H9 (cell line): ENCODE data around the gene CCR7. TPM values are rescaled to one million over a fixed set of nuclear protein-coding genes. Genes with fewer than 3 reads are reported as not detected.

Experiments
- DNase-seq: peaks from one replicate; pipeline ENCODE4 v3.0.0-alpha.2; 2017
- H2AFZ ChIP-seq: one replicate; pipeline ENCODE4 v1.6.1; 2013; ENCODE audit warnings: mild to moderate bottlenecking, low read length, control low read depth, moderate library complexity
- H2AK5ac ChIP-seq: 2 replicates; pipeline ENCODE4 v1.6.1; 2013; ENCODE audit warnings: low read length, control low read depth, mixed read lengths; ENCODE audit not compliant: insufficient read length
- H2BK120ac ChIP-seq: one replicate; pipeline ENCODE4 v1.6.1; 2013; ENCODE audit warnings: low read depth, mild to moderate bottlenecking, low read length, control low read depth, inconsistent platforms; ENCODE audit not compliant: poor library complexity, severe bottlenecking
- H2BK12ac ChIP-seq: 2 replicates; pipeline ENCODE4 v1.6.1; 2013; ENCODE audit warnings: low read length, control low read depth, mixed read lengths, low read depth; ENCODE audit not compliant: insufficient read length
- H2BK15ac ChIP-seq: 2 replicates; pipeline ENCODE4 v1.6.1; 2013; ENCODE audit warnings: low read depth, low read length, control low read depth
- H2BK20ac ChIP-seq: one replicate; pipeline ENCODE4 v1.6.1; 2013; ENCODE audit warnings: low read depth, mild to moderate bottlenecking, low read length, control low read depth, inconsistent platforms; ENCODE audit not compliant: poor library complexity, severe bottlenecking
- H2BK5ac ChIP-seq: 2 replicates; pipeline ENCODE4 v1.6.1; 2013; ENCODE audit warnings: low read length, control low read depth, mixed read lengths; ENCODE audit not compliant: insufficient read length
- H3K14ac ChIP-seq: 2 replicates; pipeline ENCODE4 v1.6.1; 2013; ENCODE audit warnings: low read length, control low read depth; ENCODE audit not compliant: insufficient read depth
- H3K18ac ChIP-seq: 2 replicates; pipeline ENCODE4 v1.6.1; 2013; ENCODE audit warnings: low read depth, mild to moderate bottlenecking, mixed read lengths, low read length, control low read depth; ENCODE audit not compliant: insufficient read length
- H3K23ac ChIP-seq: 2 replicates; pipeline ENCODE4 v1.6.1; 2013; ENCODE audit warnings: low read length, control low read depth, mixed read lengths, low read depth; ENCODE audit not compliant: insufficient read length
- H3K23me2 ChIP-seq: 2 replicates; pipeline ENCODE4 v1.6.1; 2013; ENCODE audit warnings: low read depth, mild to moderate bottlenecking, mixed read lengths, low read length, control low read depth; ENCODE audit not compliant: insufficient read length, poor library complexity, severe bottlenecking
- H3K27ac ChIP-seq: 2 replicates; pipeline ENCODE4 v1.5.1; 2013; ENCODE audit warnings: low read length, control low read depth, mixed read lengths, low read depth; ENCODE audit not compliant: insufficient read length
- H3K27me3 ChIP-seq: 2 replicates; pipeline ENCODE4 v1.6.1; 2013; ENCODE audit warnings: low read length, control low read depth, inconsistent platforms; ENCODE audit not compliant: insufficient read depth
- H3K4ac ChIP-seq: 2 replicates; pipeline ENCODE4 v1.6.1; 2013; ENCODE audit warnings: low read depth, mild to moderate bottlenecking, control low read depth, inconsistent platforms, low read length, moderate library complexity
- H3K4me1 ChIP-seq: 2 replicates; pipeline ENCODE4 v1.6.1; 2013; ENCODE audit warnings: low read length, control low read depth, inconsistent platforms; ENCODE audit not compliant: insufficient read depth
- H3K4me2 ChIP-seq: 2 replicates; pipeline ENCODE4 v1.6.1; 2013; ENCODE audit warnings: low read length, control low read depth, mixed read lengths; ENCODE audit not compliant: insufficient read length, insufficient read depth
- H3K56ac ChIP-seq: 2 replicates; pipeline ENCODE4 v1.6.1; 2013; ENCODE audit warnings: low read depth, mild to moderate bottlenecking, mixed read lengths, low read length, control low read depth; ENCODE audit not compliant: insufficient read length
- H3K79me1 ChIP-seq: 2 replicates; pipeline ENCODE4 v1.6.1; 2013; ENCODE audit warnings: low read depth, mild to moderate bottlenecking, moderate library complexity, low read length, control low read depth, inconsistent platforms; ENCODE audit not compliant: insufficient read depth, poor library complexity, severe bottlenecking
- H3K79me2 ChIP-seq: 2 replicates; pipeline ENCODE4 v1.6.1; 2013; ENCODE audit warnings: low read length, control low read depth, inconsistent platforms; ENCODE audit not compliant: insufficient read depth
- H3K9ac ChIP-seq: 2 replicates; pipeline ENCODE4 v1.6.1; 2013; ENCODE audit warnings: low read length, control low read depth, mixed read lengths; ENCODE audit not compliant: insufficient read length; ENCODE audit errors: extremely low read depth
- H3K9me3 ChIP-seq: one replicate; pipeline ENCODE4 v1.6.1; 2013; ENCODE audit warnings: low read depth, low read length, inconsistent platforms; ENCODE audit not compliant: control insufficient read depth
- H3T11ph ChIP-seq: one replicate; pipeline ENCODE4 v1.6.1; 2013; ENCODE audit warnings: mild to moderate bottlenecking, low read length, control low read depth, inconsistent platforms
- H4K20me1 ChIP-seq: one replicate; pipeline ENCODE4 v1.6.1; 2013; ENCODE audit not compliant: control insufficient read depth, insufficient read length, insufficient read depth
- H4K5ac ChIP-seq: 2 replicates; pipeline ENCODE4 v1.6.1; 2013; ENCODE audit warnings: low read depth, mild to moderate bottlenecking, mixed read lengths, low read length, control low read depth; ENCODE audit not compliant: insufficient read length
- H4K8ac ChIP-seq: replicated peaks from 2 replicates; pipeline ENCODE4 v1.6.1; 2013; ENCODE audit warnings: low read length, control low read depth, mixed read lengths, low read depth; ENCODE audit not compliant: insufficient read length
- H4K91ac ChIP-seq: 2 replicates; pipeline ENCODE4 v1.6.1; 2013; ENCODE audit warnings: low read depth, mild to moderate bottlenecking, moderate library complexity, mixed read lengths, low read length, control low read depth; ENCODE audit not compliant: insufficient read length
- H3K27ac Mint-ChIP-seq, 3 experiments: 2 replicates in 2 of 3; 3 replicates in 1 of 3; pipeline ENCODE4 v1.8.0; 2020 to 2021; ENCODE audit warnings: mixed read lengths in 3 of 3, mild to moderate bottlenecking in 1 of 3, moderate library complexity in 1 of 3
- H3K27me3 Mint-ChIP-seq: 2 replicates; pipeline ENCODE4 v1.8.0; 2021; ENCODE audit warnings: low read depth, mild to moderate bottlenecking, moderate library complexity, mixed read lengths
- H3K36me3 Mint-ChIP-seq, 3 experiments: 2 replicates in 2 of 3; 3 replicates in 1 of 3; pipeline ENCODE4 v1.8.0; 2020 to 2021; ENCODE audit warnings: low read depth in 3 of 3, mixed read lengths in 3 of 3; ENCODE audit not compliant: insufficient read depth in 1 of 3
- H3K4me1 Mint-ChIP-seq, 2 experiments: 2 replicates each; pipeline ENCODE4 v1.8.0; 2020; ENCODE audit warnings: mixed read lengths in 2 of 2
- H3K4me3 Mint-ChIP-seq, 2 experiments: 2 replicates in 1 of 2; 3 replicates in 1 of 2; pipeline ENCODE4 v1.8.0; 2020 to 2021; ENCODE audit warnings: mild to moderate bottlenecking in 2 of 2, mixed read lengths in 2 of 2, moderate library complexity in 1 of 2
- H3K9me3 Mint-ChIP-seq, 2 experiments: 2 replicates in 1 of 2; 3 replicates in 1 of 2; pipeline ENCODE4 v1.8.0; 2020; ENCODE audit warnings: mild to moderate bottlenecking in 2 of 2, mixed read lengths in 2 of 2, moderate library complexity in 1 of 2
- WGBS: extraction: QIAGEN DNeasy Blood & Tissue Kit; methylation state at CpG from one replicate; pipeline ENCODE4 v1.1.7; 2013; ENCODE audit warnings: missing lambda C conversion rate, low lambda C conversion rate, mixed read lengths; ENCODE audit not compliant: insufficient read length; ENCODE audit errors: extremely low coverage; 5-methylcytosine and 5-hydroxymethylcytosine counted together
- total RNA-seq: library from RNA; stranded (reverse); gene quantifications from 2 replicates; pipeline ENCODE4 v1.2.1, GENCODE V29; 2021
- TF ChIP-seq, protein P1 (sequence below): fragments of 200-600 bp; sonication (generic); conservative IDR thresholded peaks from 3 replicates; pipeline ENCODE4 v1.8.0; 2021; ENCODE audit warnings: antibody characterized with exemption, mild to moderate bottlenecking

Gene CCR7
- total RNA-seq, 1 experiment from 2014 or later, result 0.31 TPM

DNA sequence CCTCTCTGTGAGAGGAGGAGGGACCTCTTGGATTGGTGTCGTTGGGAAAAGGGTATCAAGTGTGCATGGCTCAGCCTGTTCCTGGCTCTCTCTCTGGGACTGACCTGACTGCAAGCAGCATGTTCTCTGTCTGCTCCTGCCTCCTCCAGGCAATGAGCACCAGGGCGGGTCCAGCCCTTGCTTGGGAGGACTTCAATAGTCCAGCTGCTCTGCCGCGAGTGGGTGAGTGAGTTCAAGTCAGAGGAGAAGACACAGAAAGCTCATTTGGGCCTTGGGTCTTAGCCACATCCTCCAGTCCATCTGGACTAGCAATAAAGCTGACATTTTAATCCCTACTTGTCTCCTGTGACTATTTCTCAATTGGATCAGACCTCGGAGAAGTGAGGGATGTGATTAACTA is 38.6 kb downstream of the CCR7 start:
- TF ChIP-seq, protein P1, sequence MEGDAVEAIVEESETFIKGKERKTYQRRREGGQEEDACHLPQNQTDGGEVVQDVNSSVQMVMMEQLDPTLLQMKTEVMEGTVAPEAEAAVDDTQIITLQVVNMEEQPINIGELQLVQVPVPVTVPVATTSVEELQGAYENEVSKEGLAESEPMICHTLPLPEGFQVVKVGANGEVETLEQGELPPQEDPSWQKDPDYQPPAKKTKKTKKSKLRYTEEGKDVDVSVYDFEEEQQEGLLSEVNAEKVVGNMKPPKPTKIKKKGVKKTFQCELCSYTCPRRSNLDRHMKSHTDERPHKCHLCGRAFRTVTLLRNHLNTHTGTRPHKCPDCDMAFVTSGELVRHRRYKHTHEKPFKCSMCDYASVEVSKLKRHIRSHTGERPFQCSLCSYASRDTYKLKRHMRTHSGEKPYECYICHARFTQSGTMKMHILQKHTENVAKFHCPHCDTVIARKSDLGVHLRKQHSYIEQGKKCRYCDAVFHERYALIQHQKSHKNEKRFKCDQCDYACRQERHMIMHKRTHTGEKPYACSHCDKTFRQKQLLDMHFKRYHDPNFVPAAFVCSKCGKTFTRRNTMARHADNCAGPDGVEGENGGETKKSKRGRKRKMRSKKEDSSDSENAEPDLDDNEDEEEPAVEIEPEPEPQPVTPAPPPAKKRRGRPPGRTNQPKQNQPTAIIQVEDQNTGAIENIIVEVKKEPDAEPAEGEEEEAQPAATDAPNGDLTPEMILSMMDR, result no peak
- H3K23ac ChIP-seq, result no peak overlapping the region
- peaks cover 10 to 11% of the 10 kb centered on the region in 2 experiments for H3K4me1 Mint-ChIP-seq
- H2BK5ac ChIP-seq, result no peak overlapping the region
- no peak overlapping the region for H2BK12ac ChIP-seq
- no peak overlapping the region for H3K9ac ChIP-seq
- H4K91ac ChIP-seq, result no peak overlapping the region
- no peak overlapping the region for H3K56ac ChIP-seq
- H3K18ac ChIP-seq, result no peak overlapping the region
- no peaks in the 10 kb centered on the region for H4K20me1 ChIP-seq
- H4K8ac ChIP-seq, result no peak overlapping the region
- H3K4me2 ChIP-seq, result no peak overlapping the region
- H4K5ac ChIP-seq, result no peak overlapping the region
- H3K4me1 ChIP-seq, result no peaks in the 10 kb centered on the region
- H2BK20ac ChIP-seq, result no peak overlapping the region
- no peak overlapping the region for H3K14ac ChIP-seq
- H3K36me3 Mint-ChIP-seq, result peaks cover 4 to 7% (median 5%) of the 10 kb centered on the region in 3 experiments; a peak in 6 of 7 replicates
- H3K27ac Mint-ChIP-seq, result no peak overlapping the region
- H2BK15ac ChIP-seq, result no peak overlapping the region
- H3T11ph ChIP-seq, result no peak overlapping the region
- peaks cover 9 to 11% of the 10 kb centered on the region in 2 experiments for H3K9me3 Mint-ChIP-seq
- DNase-seq, result no peak
- no peak overlapping the region for H3K27ac ChIP-seq
- no peak overlapping the region for H3K4ac ChIP-seq
- no CpG with 5 or more reads among the region's 5 CpGs for WGBS
- no peak overlapping the region for H2BK120ac ChIP-seq
- H3K4me3 Mint-ChIP-seq, result no peak overlapping the region
- H3K27me3 ChIP-seq, result no peaks in the 10 kb centered on the region; the same call in 1 of the 2 replicates
- no peaks in the 10 kb centered on the region for H3K9me3 ChIP-seq
- H2AFZ ChIP-seq, result no peak overlapping the region
- H3K79me1 ChIP-seq, result no peaks in the 10 kb centered on the region
- no peak overlapping the region for H2AK5ac ChIP-seq
- no peaks in the 10 kb centered on the region for H3K23me2 ChIP-seq
- no peaks in the 10 kb centered on the region for H3K79me2 ChIP-seq
- peaks cover 5% of the 10 kb centered on the region for H3K27me3 Mint-ChIP-seq
